Stimulated activated memory B cell treated with anti-CD40 and anti-IgM and Interleukin-4, amounts not matched to agents 10 μg/mL and 1 μg/mL and 100 μg/mL, for 72 hours (primary cell): Measurements from ENCODE around the gene ASIC1.

Experiments used
- ATAC-seq: fragments of 150-1000 bp; cut with Tn5 transposase; 2 replicates; pipeline ENCODE4 v1.10.0; 2021
- H3K27ac Mint-ChIP-seq: one replicate; pipeline ENCODE4 v1.8.0; 2022; ENCODE audit warnings: mild to moderate bottlenecking, mixed read lengths
- H3K27me3 Mint-ChIP-seq: one replicate; pipeline ENCODE4 v1.8.0; 2022; ENCODE audit warnings: mixed read lengths
- H3K36me3 Mint-ChIP-seq: one replicate; pipeline ENCODE4 v1.8.0; 2022; ENCODE audit warnings: mixed read lengths
- H3K4me1 Mint-ChIP-seq: one replicate; pipeline ENCODE4 v1.8.0; 2022; ENCODE audit warnings: mixed read lengths
- H3K4me3 Mint-ChIP-seq: one replicate; pipeline ENCODE4 v1.8.0; 2022; ENCODE audit warnings: mild to moderate bottlenecking, moderate library complexity, mixed read lengths
- H3K9me3 Mint-ChIP-seq: one replicate; pipeline ENCODE4 v1.8.0; 2022; ENCODE audit warnings: mixed read lengths

The ASIC1 gene

GRCh38 chr12:50057000-50057841 is at the start of gene ASIC1:
ASIC1 (plus strand) TSS chr12:50057596; CDS start chr12:50058767, 1,171 bp downstream.
- peaks cover 19% of the 10 kb centered on the region for H3K4me1 Mint-ChIP-seq
- ATAC-seq = peak; percentile 53
- H3K9me3 Mint-ChIP-seq = no peaks in the 10 kb centered on the region
- H3K27ac Mint-ChIP-seq = peak within 1 kb of the TSS; percentile 50
- peak within 1 kb of the TSS; percentile 87 for H3K4me3 Mint-ChIP-seq
- H3K36me3 Mint-ChIP-seq = no peaks in the 10 kb centered on the region
- H3K27me3 Mint-ChIP-seq = peaks cover 76% of the 10 kb centered on the region

GRCh38 chr12:50013361-50014147 is 43.8 kb upstream of the ASIC1 start:
- no peaks in the 10 kb centered on the region for H3K27me3 Mint-ChIP-seq
- H3K27ac Mint-ChIP-seq = no peak overlapping the region
- peaks cover 25% of the 10 kb centered on the region for H3K36me3 Mint-ChIP-seq
- no peak overlapping the region for H3K4me3 Mint-ChIP-seq
- H3K9me3 Mint-ChIP-seq = no peaks in the 10 kb centered on the region
- H3K4me1 Mint-ChIP-seq = no peaks in the 10 kb centered on the region
- no peak for ATAC-seq

- Mint-ChIP-seq H3K27me3 (no peaks in the 10 kb centered on the region), H3K27ac (no peak overlapping the region), H3K36me3 (peaks cover 23% of the 10 kb centered on the region), H3K9me3 (no peaks in the 10 kb centered on the region), H3K4me1 (no peaks in the 10 kb centered on the region), H3K4me3 (no peak overlapping the region)
- ATAC-seq = no peak
These were observed 43.1 kb upstream of the ASIC1 start for GRCh38 chr12:50014342-50014741.

GRCh38 chr12:50016501-50017475 is 40.6 kb upstream of the ASIC1 start:
- Mint-ChIP-seq H3K9me3 (no peaks in the 10 kb centered on the region), H3K27me3 (no peaks in the 10 kb centered on the region), H3K4me3 (no peak overlapping the region), H3K36me3 (peaks cover 12% of the 10 kb centered on the region), H3K4me1 (no peaks in the 10 kb centered on the region), H3K27ac (no peak overlapping the region)
- ATAC-seq = no peak

- no peak overlapping the region for H3K4me3 Mint-ChIP-seq
- H3K36me3 Mint-ChIP-seq = peaks cover 12% of the 10 kb centered on the region
- no peaks in the 10 kb centered on the region for H3K27me3 Mint-ChIP-seq
- H3K27ac Mint-ChIP-seq = no peak overlapping the region
- no peak for ATAC-seq
- H3K4me1 Mint-ChIP-seq = no peaks in the 10 kb centered on the region
- no peaks in the 10 kb centered on the region for H3K9me3 Mint-ChIP-seq
These were observed 39.8 kb upstream of the ASIC1 start for GRCh38 chr12:50017641-50018040.

- Mint-ChIP-seq H3K4me1 (no peaks in the 10 kb centered on the region), H3K9me3 (no peaks in the 10 kb centered on the region), H3K36me3 (peaks cover 12% of the 10 kb centered on the region), H3K4me3 (no peak overlapping the region), H3K27ac (no peak overlapping the region), H3K27me3 (no peaks in the 10 kb centered on the region)
- ATAC-seq = no peak
These were observed 39.2 kb upstream of the ASIC1 start for GRCh38 chr12:50018154-50018553.

- Mint-ChIP-seq H3K9me3 (no peaks in the 10 kb centered on the region), H3K27me3 (no peaks in the 10 kb centered on the region), H3K27ac (no peak overlapping the region), H3K4me3 (no peak overlapping the region), H3K4me1 (peaks cover 2% of the 10 kb centered on the region), H3K36me3 (peaks cover 6% of the 10 kb centered on the region)
- ATAC-seq = no peak
These were observed 38.4 kb upstream of the ASIC1 start for GRCh38 chr12:50018968-50019367.

- Mint-ChIP-seq H3K4me1 (peaks cover 7% of the 10 kb centered on the region), H3K9me3 (no peaks in the 10 kb centered on the region), H3K4me3 (no peak overlapping the region), H3K36me3 (peaks cover under 1% of the 10 kb centered on the region), H3K27me3 (no peaks in the 10 kb centered on the region), H3K27ac (no peak overlapping the region)
- ATAC-seq = no peak
These were observed 37.9 kb upstream of the ASIC1 start for GRCh38 chr12:50019524-50019923.

GRCh38 chr12:50021031-50021430 is 36.4 kb upstream of the ASIC1 start:
- no peak overlapping the region for H3K4me3 Mint-ChIP-seq
- ATAC-seq = no peak
- H3K36me3 Mint-ChIP-seq = no peaks in the 10 kb centered on the region
- H3K27ac Mint-ChIP-seq = no peak overlapping the region
- H3K27me3 Mint-ChIP-seq = no peaks in the 10 kb centered on the region
- H3K4me1 Mint-ChIP-seq = peaks cover 20% of the 10 kb centered on the region
- H3K9me3 Mint-ChIP-seq = peaks cover 3% of the 10 kb centered on the region

- no peak for ATAC-seq
- no peaks in the 10 kb centered on the region for H3K27me3 Mint-ChIP-seq
- H3K9me3 Mint-ChIP-seq = peaks cover 3% of the 10 kb centered on the region
- H3K4me1 Mint-ChIP-seq = peaks cover 20% of the 10 kb centered on the region
- H3K4me3 Mint-ChIP-seq = no peak overlapping the region
- H3K36me3 Mint-ChIP-seq = no peaks in the 10 kb centered on the region
- H3K27ac Mint-ChIP-seq = no peak overlapping the region
These were observed 34.5 kb upstream of the ASIC1 start for GRCh38 chr12:50022903-50023302.

- H3K4me3 Mint-ChIP-seq = peak overlapping the region; percentile 86
- ATAC-seq = no peak
- H3K36me3 Mint-ChIP-seq = no peaks in the 10 kb centered on the region
- H3K9me3 Mint-ChIP-seq = peaks cover 3% of the 10 kb centered on the region
- H3K27ac Mint-ChIP-seq = peak overlapping the region; percentile 71
- no peaks in the 10 kb centered on the region for H3K27me3 Mint-ChIP-seq
- H3K4me1 Mint-ChIP-seq = peaks cover 20% of the 10 kb centered on the region
These were observed 33.2 kb upstream of the ASIC1 start for GRCh38 chr12:50024227-50024626.

GRCh38 chr12:50024805-50025186 is 32.6 kb upstream of the ASIC1 start:
- H3K9me3 Mint-ChIP-seq = peaks cover 3% of the 10 kb centered on the region
- ATAC-seq = peak; percentile 34
- peak overlapping the region; percentile 71 for H3K27ac Mint-ChIP-seq
- H3K4me1 Mint-ChIP-seq = peaks cover 20% of the 10 kb centered on the region
- no peaks in the 10 kb centered on the region for H3K36me3 Mint-ChIP-seq
- H3K4me3 Mint-ChIP-seq = peak overlapping the region; percentile 86
- no peaks in the 10 kb centered on the region for H3K27me3 Mint-ChIP-seq

- peak; percentile 99 for ATAC-seq
- Mint-ChIP-seq H3K9me3 (peaks cover 3% of the 10 kb centered on the region), H3K27ac (peak within 1 kb of the TSS; percentile 71), H3K4me3 (peak within 1 kb of the TSS; percentile 86), H3K4me1 (peaks cover 20% of the 10 kb centered on the region), H3K36me3 (no peaks in the 10 kb centered on the region), H3K27me3 (no peaks in the 10 kb centered on the region)
These were observed 32.0 kb upstream of the ASIC1 start, which contains the start of gene RACGAP1 for GRCh38 chr12:50025187-50026059. RACGAP1 (minus strand) TSS chr12:50025494; CDS start chr12:50016715, 8,779 bp downstream.

GRCh38 chr12:50026691-50027090 is 30.7 kb upstream of the ASIC1 start:
- no peak for ATAC-seq
- H3K4me1 Mint-ChIP-seq = peaks cover 20% of the 10 kb centered on the region
- no peaks in the 10 kb centered on the region for H3K27me3 Mint-ChIP-seq
- no peaks in the 10 kb centered on the region for H3K36me3 Mint-ChIP-seq
- no peak overlapping the region for H3K4me3 Mint-ChIP-seq
- peaks cover 3% of the 10 kb centered on the region for H3K9me3 Mint-ChIP-seq
- no peak overlapping the region for H3K27ac Mint-ChIP-seq
